Aorta (tissue), 5 donors: ENCODE measurements around the gene ANKRD44. TPM values are rescaled to one million over a fixed set of nuclear protein-coding genes. Genes with fewer than 3 reads are reported as not detected.

Experiments
- ATAC-seq: fragments of 200-7000 bp; cut with Tn5 transposase; one replicate; pipeline ENCODE4 v1.9.1; 2022; ENCODE audit warnings: moderate library complexity; ENCODE audit not compliant: low FRiP score
- DNase-seq, 2 donors: peaks; one replicate each; pipeline ENCODE4 v3.0.0-alpha.2; 2020
- H3K27ac ChIP-seq, 2 donors: one replicate each; pipeline ENCODE4 v1.5.1; 2013; ENCODE audit warnings: low read length in 2 of 2, mild to moderate bottlenecking in 2 of 2, moderate library complexity in 2 of 2, control low read depth in 1 of 2, inconsistent platforms in 1 of 2, low read depth in 1 of 2
- H3K27me3 ChIP-seq, 2 donors: one replicate each; pipeline ENCODE4 v1.6.1; 2013; ENCODE audit warnings: control low read depth in 1 of 2, low read length in 1 of 2, mild to moderate bottlenecking in 1 of 2, moderate library complexity in 1 of 2; ENCODE audit not compliant: insufficient read depth in 2 of 2, control insufficient read depth in 1 of 2
- H3K36me3 ChIP-seq, 2 donors: one replicate each; pipeline ENCODE4 v1.6.1; 2013; ENCODE audit warnings: control low read depth in 1 of 2, low read length in 1 of 2, mild to moderate bottlenecking in 1 of 2; ENCODE audit not compliant: insufficient read depth in 2 of 2, control insufficient read depth in 1 of 2
- H3K4me1 ChIP-seq, 2 donors: one replicate each; pipeline ENCODE4 v1.6.1; 2013; ENCODE audit warnings: low read length in 2 of 2, control low read depth in 1 of 2, mild to moderate bottlenecking in 1 of 2, moderate library complexity in 1 of 2; ENCODE audit not compliant: insufficient read depth in 2 of 2, control insufficient read depth in 1 of 2
- H3K4me3 ChIP-seq, 2 donors: one replicate each; pipeline ENCODE4 v1.5.1; 2013; ENCODE audit warnings: low read length in 2 of 2, control low read depth in 1 of 2, mild to moderate bottlenecking in 1 of 2
- H3K9me3 ChIP-seq: one replicate; pipeline ENCODE4 v1.6.1; 2013; ENCODE audit warnings: mild to moderate bottlenecking, low read length; ENCODE audit not compliant: control insufficient read depth
- WGBS, 2 donors: extraction: QIAGEN DNeasy Blood & Tissue Kit; methylation state at CpG; one replicate each; pipeline ENCODE4 v1.1.7; 2013; 5-methylcytosine and 5-hydroxymethylcytosine counted together
- intact Hi-C, 2 donors: fragments of 100-400 bp; cut with DNase I; formaldehyde crosslinking; loops; one replicate each; pipeline versions ENCODE4 v1.14.2 to v1.15.0; 2022
- polyA plus RNA-seq, 2 donors: library from polyadenylated mRNA; stranded (reverse); fragments of 200-250 nt; gene quantifications; one replicate each; pipeline ENCODE4 v1.2.3, GENCODE V29; 2013
- total RNA-seq, 2 donors: library from RNA; stranded (reverse); fragmentation: NEBNext Ultra II Directional; extraction: Animal tissue kit (Norgen Biotek cat#: 25700); gene quantifications; one replicate each; pipeline ENCODE4 v1.2.1, GENCODE V29; 2021
- donor health status: healthy with polysubstance abuse.
- donor health status: Bipolar disorder and iron deficiency.
- donor health status: DM: no; HTN: no; CAD: no.
- donor health status: DM: no; HTN: no; CAD: no.
- donor health status: DM: yes; HTN: yes; CAD: no.

The ANKRD44 gene
- total and polyA plus RNA-seq, 4 donors, result 4.5 to 62.6 (median 33.8) TPM

DNA sequence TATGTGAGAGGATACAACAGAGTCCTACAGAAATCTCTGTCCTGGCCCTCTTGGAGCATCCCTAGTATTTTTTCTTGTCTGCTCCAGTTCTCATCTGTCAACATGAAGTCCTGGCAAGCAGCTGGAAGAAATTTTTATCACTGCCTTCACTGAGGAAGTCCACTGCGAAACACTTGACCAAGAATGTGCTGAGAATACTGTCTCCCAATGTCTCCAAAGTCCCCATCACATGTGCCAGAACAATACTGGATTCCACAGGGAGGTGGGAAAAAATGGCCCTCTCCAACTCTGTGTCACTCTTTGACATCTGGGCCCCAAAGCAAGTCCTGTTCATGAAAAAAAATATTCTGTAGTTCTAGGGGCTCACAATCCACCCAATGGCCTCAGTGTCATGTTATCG, 351.3 kb downstream of the ANKRD44 start:
- intact Hi-C loops, result no loop called here
- H3K36me3 ChIP-seq, result no peaks in the 10 kb centered on the region
- H3K9me3 ChIP-seq, result no peaks in the 10 kb centered on the region
- DNase-seq, result no peak
- no peaks in the 10 kb centered on the region for H3K4me1 ChIP-seq
- H3K27ac ChIP-seq, result no peak overlapping the region
- 87 to 95% methylated on average over 2 of the region's 2 CpGs for WGBS, 2 donors
- no peaks in the 10 kb centered on the region for H3K27me3 ChIP-seq
- no peak for ATAC-seq
- H3K4me3 ChIP-seq, result no peak overlapping the region

- Histone ChIP-seq H3K4me3 (no peak overlapping the region), H3K27ac (no peak overlapping the region), H3K36me3 (no peaks in the 10 kb centered on the region), H3K9me3 (no peaks in the 10 kb centered on the region), H3K4me1 (no peaks in the 10 kb centered on the region), H3K27me3 (no peaks in the 10 kb centered on the region)
- intact Hi-C loops, result no loop called here
- ATAC-seq (no peak), DNase-seq (no peak)
- WGBS, 2 donors, result 87 to 90% methylated on average over 1 of the region's 1 CpG
Measured at GRCh38 chr2:196957881-196958525, 352.6 kb downstream of the ANKRD44 start.

DNA sequence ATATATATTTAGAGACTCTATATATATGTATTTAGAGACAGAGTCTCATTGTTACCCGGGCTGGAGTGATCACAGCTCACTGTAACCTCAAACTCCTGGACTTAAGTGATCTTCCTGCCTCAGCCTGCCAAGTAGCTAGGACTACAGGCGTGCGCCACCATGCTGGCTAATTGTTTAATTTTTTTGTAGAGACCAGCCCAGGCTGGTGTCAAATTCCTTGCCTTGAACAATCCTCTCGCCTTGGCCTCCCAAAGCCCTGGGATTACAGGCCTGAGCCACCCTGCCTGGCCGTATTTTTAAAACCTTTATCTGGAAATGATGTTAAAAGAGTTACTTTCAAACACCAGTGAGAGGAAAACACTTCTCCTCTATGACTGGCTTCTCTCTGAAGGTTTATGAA, 353.1 kb downstream of the ANKRD44 start:
- H3K4me3 ChIP-seq, result no peak overlapping the region
- DNase-seq (no peak), ATAC-seq (no peak)
- H3K4me1 ChIP-seq, result no peaks in the 10 kb centered on the region
- H3K27me3 ChIP-seq, result no peaks in the 10 kb centered on the region
- intact Hi-C loops, result no loop called here
- H3K9me3 ChIP-seq, result no peaks in the 10 kb centered on the region
- H3K36me3 ChIP-seq, result no peaks in the 10 kb centered on the region
- no peak overlapping the region for H3K27ac ChIP-seq
- 94 to 95% methylated on average over 5 of the region's 5 CpGs for WGBS, 2 donors

DNA sequence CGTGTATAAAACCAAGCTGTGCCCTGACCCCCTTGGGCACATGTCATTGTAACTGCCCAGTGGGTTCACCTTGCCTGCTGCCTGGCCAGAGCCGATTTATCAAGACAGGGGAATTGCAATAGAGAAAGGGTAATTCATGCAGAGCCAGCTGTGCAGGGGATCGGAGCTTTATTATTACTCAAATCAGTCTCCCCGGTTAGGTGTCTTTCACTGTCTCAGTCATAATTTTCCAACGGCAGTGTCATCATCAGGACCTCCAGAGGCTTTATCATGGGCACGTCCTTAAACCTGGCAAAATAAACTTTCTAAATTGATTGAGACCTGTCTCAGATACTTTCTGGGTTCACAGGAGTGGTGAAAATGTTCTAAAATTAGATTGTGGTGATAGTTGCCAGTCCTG, 354.5 kb downstream of the ANKRD44 start:
- Histone ChIP-seq H3K27me3 (no peaks in the 10 kb centered on the region), H3K4me3 (no peak overlapping the region), H3K36me3 (no peaks in the 10 kb centered on the region), H3K9me3 (no peaks in the 10 kb centered on the region), H3K4me1 (no peaks in the 10 kb centered on the region), H3K27ac (no peak overlapping the region)
- DNase-seq (no peak), ATAC-seq (no peak)
- intact Hi-C loops, result no loop called here
- 67 to 71% methylated on average over 6 of the region's 6 CpGs for WGBS, 2 donors

- Histone ChIP-seq H3K27me3 (no peaks in the 10 kb centered on the region), H3K4me3 (no peak overlapping the region), H3K36me3 (no peaks in the 10 kb centered on the region), H3K9me3 (no peaks in the 10 kb centered on the region), H3K4me1 (no peaks in the 10 kb centered on the region), H3K27ac (no peak overlapping the region)
- WGBS, 2 donors, result 46 to 77% methylated on average over 3 of the region's 3 CpGs
- ATAC-seq (no peak), DNase-seq (no peak)
- intact Hi-C loops, result no loop called here
Measured at GRCh38 chr2:196955036-196955435, 355.5 kb downstream of the ANKRD44 start.

DNA sequence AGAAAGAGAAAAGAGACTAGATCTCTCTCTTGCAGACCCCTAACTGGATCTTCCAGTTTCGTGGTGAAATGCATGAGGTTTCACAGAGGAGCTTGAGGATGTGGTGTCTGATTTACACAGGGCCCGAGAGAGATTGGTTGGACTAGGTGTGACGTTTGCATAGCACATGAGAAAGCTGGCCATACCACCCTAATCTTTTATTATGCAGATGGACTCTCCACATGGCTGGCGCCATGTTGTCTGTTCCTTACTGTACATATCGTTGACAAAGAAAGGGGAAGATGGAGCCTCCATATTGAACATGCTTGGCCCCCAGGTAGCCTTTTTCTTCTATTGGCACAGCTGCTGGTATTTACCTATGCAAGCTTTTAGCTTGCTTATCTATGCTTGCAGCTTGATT, 356.6 kb downstream of the ANKRD44 start:
- H3K4me1 ChIP-seq, result no peaks in the 10 kb centered on the region
- no peaks in the 10 kb centered on the region for H3K27me3 ChIP-seq
- intact Hi-C loops, result no loop called here
- H3K27ac ChIP-seq, result no peak overlapping the region
- no peaks in the 10 kb centered on the region for H3K36me3 ChIP-seq
- WGBS, 2 donors, result 87 to 92% methylated on average over 5 of the region's 5 CpGs
- H3K4me3 ChIP-seq, result no peak overlapping the region
- no peak for ATAC-seq
- no peaks in the 10 kb centered on the region for H3K9me3 ChIP-seq
- DNase-seq, result no peak

DNA sequence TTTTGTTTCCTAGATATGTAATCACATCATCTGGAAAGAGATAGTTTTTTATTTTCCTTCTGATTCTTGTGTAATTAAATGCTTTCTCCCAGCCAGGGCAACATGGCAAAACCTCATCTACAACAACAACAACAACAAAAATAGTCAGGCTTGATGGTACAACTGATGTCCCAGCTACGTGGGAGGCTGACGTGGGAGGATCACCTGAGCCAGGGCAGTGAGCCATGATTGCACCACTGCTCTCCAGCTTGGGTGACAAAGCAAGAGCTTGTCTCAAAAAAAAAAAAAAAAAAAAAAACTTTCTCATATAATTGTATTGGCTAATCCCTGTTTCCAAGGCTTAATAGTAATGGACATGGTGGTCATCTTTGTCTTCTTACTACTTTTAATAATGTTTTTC, 357.6 kb downstream of the ANKRD44 start:
- no peak overlapping the region for H3K27ac ChIP-seq
- ATAC-seq, result no peak
- no peak for DNase-seq
- WGBS, 2 donors, result 93 to 98% methylated on average over 2 of the region's 2 CpGs
- intact Hi-C loops, result no loop called here
- H3K27me3 ChIP-seq, result no peaks in the 10 kb centered on the region
- H3K4me3 ChIP-seq, result no peak overlapping the region
- no peaks in the 10 kb centered on the region for H3K4me1 ChIP-seq
- no peaks in the 10 kb centered on the region for H3K36me3 ChIP-seq
- H3K9me3 ChIP-seq, result no peaks in the 10 kb centered on the region

GRCh38 chr2:196951973-196952372, 358.6 kb downstream of the ANKRD44 start:
- H3K4me3 ChIP-seq, result no peak overlapping the region
- no peaks in the 10 kb centered on the region for H3K9me3 ChIP-seq
- intact Hi-C loops, result no loop called here
- H3K27ac ChIP-seq, result no peak overlapping the region
- H3K36me3 ChIP-seq, result no peaks in the 10 kb centered on the region
- DNase-seq, result no peak
- no peaks in the 10 kb centered on the region for H3K4me1 ChIP-seq
- 57 to 65% methylated on average over 2 of the region's 2 CpGs for WGBS, 2 donors
- H3K27me3 ChIP-seq, result no peaks in the 10 kb centered on the region
- no peak for ATAC-seq

GRCh38 chr2:196949116-196949515, 361.5 kb downstream of the ANKRD44 start:
- DNase-seq (no peak), ATAC-seq (no peak)
- intact Hi-C loops, result no loop called here
- no peak overlapping the region for H3K4me3 ChIP-seq
- WGBS, 2 donors, result 47 to 63% methylated on average over 5 of the region's 5 CpGs
- H3K36me3 ChIP-seq, result no peaks in the 10 kb centered on the region
- H3K4me1 ChIP-seq, result no peaks in the 10 kb centered on the region
- H3K27ac ChIP-seq, result no peak overlapping the region
- H3K27me3 ChIP-seq, result no peaks in the 10 kb centered on the region
- H3K9me3 ChIP-seq, result no peaks in the 10 kb centered on the region
